Measurements from ENCODE around the gene MRM2.

Gene MRM2

DNA sequence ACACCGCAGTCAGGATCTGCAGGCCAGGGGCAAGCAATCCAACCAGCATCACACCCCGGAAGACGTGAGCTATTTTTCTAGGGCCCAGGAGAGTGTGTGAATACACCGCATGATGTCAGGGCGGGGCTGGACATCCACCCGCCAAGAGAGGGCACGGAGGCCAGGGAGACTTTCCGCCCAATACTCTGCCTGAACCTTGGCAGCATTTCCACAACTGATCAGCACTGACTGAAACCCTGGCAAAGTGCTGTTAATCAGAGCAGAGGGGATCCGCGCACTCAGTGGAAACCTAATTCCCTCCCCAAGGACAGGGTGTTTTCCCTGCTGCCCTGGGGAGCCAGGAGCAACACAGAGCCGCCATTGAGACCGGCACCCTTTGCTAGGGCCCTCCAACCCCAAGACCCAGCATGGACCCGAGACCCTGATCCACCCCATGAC, 17.5 kb downstream of the MRM2 start:
- peaks cover 36% of the 10 kb centered on the region for H3K36me3 ChIP-seq (ENCODE audit: control insufficient read depth, insufficient read depth, low read length)

DNA sequence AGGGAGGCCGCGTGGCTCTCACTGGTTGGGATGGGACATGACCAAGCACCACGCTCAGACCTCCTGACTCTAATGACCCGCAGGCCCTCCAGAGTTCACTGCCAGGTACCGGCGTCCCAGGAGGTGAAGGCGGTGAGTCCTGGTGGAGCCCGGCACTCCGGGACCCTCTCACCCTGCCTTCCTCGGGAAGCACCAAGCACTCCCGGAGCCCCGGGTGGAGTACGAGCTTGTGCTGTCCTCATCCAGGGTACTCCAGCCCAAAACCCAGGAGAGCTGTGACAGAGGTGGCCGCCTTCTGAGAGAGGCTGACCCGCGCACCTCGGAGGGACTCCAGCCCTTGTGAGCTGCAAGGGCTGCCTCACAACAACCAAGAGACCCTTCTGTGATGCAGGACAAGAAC, 18.7 kb downstream of the MRM2 start:
- Histone ChIP-seq H3K4me1 (ENCODE audit: control insufficient read depth, insufficient read depth, low read length) (no peaks in the 10 kb centered on the region), H3K27ac (ENCODE audit: insufficient read depth, low read depth, low read length, poor library complexity, severe bottlenecking) (no peak overlapping the region), H3K27me3 (ENCODE audit: control insufficient read depth, insufficient read depth, low read length, poor library complexity, severe bottlenecking) (no peaks in the 10 kb centered on the region), H3K4me3 (ENCODE audit: insufficient read depth, low read depth, low read length) (no peak overlapping the region), H3K9me3 (ENCODE audit: control insufficient read depth, low read length) (no peaks in the 10 kb centered on the region), H3K36me3 (ENCODE audit: control insufficient read depth, insufficient read depth, low read length) (peaks cover 31% of the 10 kb centered on the region)
- 96 to 97% methylated on average over 17 of the region's 17 CpGs for WGBS, 2 experiments

More for the DNA sequence above, 17.5 kb downstream of the MRM2 start:
- WGBS, 2 experiments = 94 to 96% methylated on average over 13 of the region's 13 CpGs
- Histone ChIP-seq H3K4me3 (ENCODE audit: insufficient read depth, low read depth, low read length) (no peak overlapping the region), H3K27me3 (ENCODE audit: control insufficient read depth, insufficient read depth, low read length, poor library complexity, severe bottlenecking) (no peaks in the 10 kb centered on the region), H3K4me1 (ENCODE audit: control insufficient read depth, insufficient read depth, low read length) (no peaks in the 10 kb centered on the region), H3K27ac (ENCODE audit: insufficient read depth, low read depth, low read length, poor library complexity, severe bottlenecking) (no peak overlapping the region), H3K9me3 (ENCODE audit: control insufficient read depth, low read length) (no peaks in the 10 kb centered on the region)

DNA sequence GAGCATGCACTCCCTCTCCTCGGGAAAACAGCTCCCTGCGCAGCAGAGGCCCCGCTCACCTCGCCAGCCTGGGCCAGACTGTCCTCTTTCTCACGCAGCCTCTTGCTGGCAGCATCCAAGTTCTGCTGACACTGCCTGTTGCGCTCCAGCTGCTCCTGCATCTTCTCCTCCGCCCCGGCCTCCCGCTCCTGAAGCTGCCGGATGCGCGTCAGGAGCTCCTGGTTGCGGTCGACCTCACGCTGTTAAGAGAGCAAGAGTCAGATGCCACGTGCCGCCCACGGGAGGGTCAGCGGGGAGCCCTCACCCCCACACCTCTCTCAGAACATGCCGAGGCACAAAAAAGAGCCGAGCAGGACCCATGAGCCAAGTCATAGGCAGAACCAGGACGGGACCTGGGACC, 19.5 kb downstream of the MRM2 start:
- WGBS, 2 experiments = 92 to 94% methylated on average over 22 of the region's 22 CpGs
- H3K27me3 ChIP-seq (ENCODE audit: control insufficient read depth, insufficient read depth, low read length, poor library complexity, severe bottlenecking) = no peaks in the 10 kb centered on the region
- peaks cover 35% of the 10 kb centered on the region for H3K36me3 ChIP-seq (ENCODE audit: control insufficient read depth, insufficient read depth, low read length)
- H3K4me3 ChIP-seq (ENCODE audit: insufficient read depth, low read depth, low read length) = no peak overlapping the region
- H3K27ac ChIP-seq (ENCODE audit: insufficient read depth, low read depth, low read length, poor library complexity, severe bottlenecking) = no peak overlapping the region
- no peaks in the 10 kb centered on the region for H3K4me1 ChIP-seq (ENCODE audit: control insufficient read depth, insufficient read depth, low read length)
- no peaks in the 10 kb centered on the region for H3K9me3 ChIP-seq (ENCODE audit: control insufficient read depth, low read length)

DNA sequence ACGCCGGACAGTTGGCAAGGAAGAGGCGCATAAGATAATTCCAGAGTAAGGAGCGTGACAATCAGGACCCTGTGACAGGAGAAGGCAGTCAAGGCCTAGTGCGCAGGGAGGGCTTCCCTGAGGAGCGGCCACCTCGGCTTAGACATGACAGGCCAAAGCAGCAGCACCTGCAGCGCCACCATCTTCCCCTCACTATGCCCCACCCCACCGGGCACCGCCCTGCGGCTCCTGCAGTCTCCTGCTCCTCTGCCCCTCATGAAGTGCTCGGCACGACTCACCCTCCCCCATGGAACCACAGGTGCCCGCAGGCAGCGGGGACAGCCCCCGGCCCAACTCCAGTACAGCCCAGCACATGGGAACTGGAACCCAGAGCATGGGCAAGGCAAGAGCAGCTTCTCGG, 21.1 kb downstream of the MRM2 start:
- no peak overlapping the region for H3K4me3 ChIP-seq (ENCODE audit: insufficient read depth, low read depth, low read length)
- H3K27me3 ChIP-seq (ENCODE audit: control insufficient read depth, insufficient read depth, low read length, poor library complexity, severe bottlenecking) = no peaks in the 10 kb centered on the region
- H3K9me3 ChIP-seq (ENCODE audit: control insufficient read depth, low read length) = no peaks in the 10 kb centered on the region
- no peak overlapping the region for H3K27ac ChIP-seq (ENCODE audit: insufficient read depth, low read depth, low read length, poor library complexity, severe bottlenecking)
- H3K4me1 ChIP-seq (ENCODE audit: control insufficient read depth, insufficient read depth, low read length) = no peaks in the 10 kb centered on the region
- peaks cover 35% of the 10 kb centered on the region for H3K36me3 ChIP-seq (ENCODE audit: control insufficient read depth, insufficient read depth, low read length)
- WGBS, 2 experiments = 90% methylated on average over 17 of the region's 17 CpGs

DNA sequence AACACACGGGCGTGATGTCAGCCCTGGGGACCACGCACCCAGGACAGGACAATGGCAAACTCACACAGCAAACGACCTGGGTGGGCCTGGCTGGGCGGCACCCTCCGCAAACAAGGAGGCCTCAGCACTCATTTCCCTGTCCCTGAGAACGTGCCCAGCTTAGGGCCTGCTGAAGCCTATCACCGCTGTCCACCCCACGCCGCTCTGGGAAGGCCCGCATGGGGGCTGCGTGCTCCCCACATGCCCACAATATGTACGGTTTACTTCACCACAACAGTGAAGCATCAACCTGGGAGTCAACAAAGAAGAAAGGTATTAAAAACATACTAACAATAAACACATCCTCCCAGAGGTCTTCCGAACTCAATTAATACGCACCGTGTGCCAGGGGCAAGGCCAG, 21.5 kb downstream of the MRM2 start:
- H3K9me3 ChIP-seq (ENCODE audit: control insufficient read depth, low read length) = no peaks in the 10 kb centered on the region
- whole genome bisulfite sequencing, 2 experiments = 94 to 96% methylated on average over 16 of the region's 16 CpGs
- peaks cover 35% of the 10 kb centered on the region for H3K36me3 ChIP-seq (ENCODE audit: control insufficient read depth, insufficient read depth, low read length)
- H3K27ac ChIP-seq (ENCODE audit: insufficient read depth, low read depth, low read length, poor library complexity, severe bottlenecking) = no peak overlapping the region
- H3K4me1 ChIP-seq (ENCODE audit: control insufficient read depth, insufficient read depth, low read length) = no peaks in the 10 kb centered on the region
- no peaks in the 10 kb centered on the region for H3K27me3 ChIP-seq (ENCODE audit: control insufficient read depth, insufficient read depth, low read length, poor library complexity, severe bottlenecking)
- H3K4me3 ChIP-seq (ENCODE audit: insufficient read depth, low read depth, low read length) = no peak overlapping the region

DNA sequence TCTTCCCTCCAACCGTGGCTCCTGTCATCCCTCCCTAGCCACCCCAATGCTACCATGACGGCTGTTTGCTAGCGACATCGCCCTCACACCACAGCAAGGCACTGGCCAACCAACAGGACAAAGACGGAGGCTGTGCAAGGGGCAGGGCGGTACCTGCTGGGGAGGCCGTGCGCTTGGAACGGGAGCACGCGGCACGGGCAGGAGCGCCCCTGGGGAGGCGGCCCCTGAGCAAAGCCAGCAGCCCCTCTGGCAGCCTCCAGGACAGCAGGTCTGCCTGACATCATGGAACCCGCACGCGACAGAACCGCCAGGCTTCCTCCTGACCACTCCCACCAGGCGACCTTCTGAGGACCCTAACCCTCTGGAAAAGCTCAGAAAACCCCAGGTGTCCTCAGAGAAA, 22.0 kb downstream of the MRM2 start:
- Histone ChIP-seq H3K27ac (ENCODE audit: insufficient read depth, low read depth, low read length, poor library complexity, severe bottlenecking) (no peak overlapping the region), H3K36me3 (ENCODE audit: control insufficient read depth, insufficient read depth, low read length) (peaks cover 35% of the 10 kb centered on the region), H3K4me3 (ENCODE audit: insufficient read depth, low read depth, low read length) (no peak overlapping the region), H3K4me1 (ENCODE audit: control insufficient read depth, insufficient read depth, low read length) (no peaks in the 10 kb centered on the region), H3K27me3 (ENCODE audit: control insufficient read depth, insufficient read depth, low read length, poor library complexity, severe bottlenecking) (no peaks in the 10 kb centered on the region), H3K9me3 (ENCODE audit: control insufficient read depth, low read length) (no peaks in the 10 kb centered on the region)
- 95% methylated on average over 19 of the region's 19 CpGs for WGBS, 2 experiments

DNA sequence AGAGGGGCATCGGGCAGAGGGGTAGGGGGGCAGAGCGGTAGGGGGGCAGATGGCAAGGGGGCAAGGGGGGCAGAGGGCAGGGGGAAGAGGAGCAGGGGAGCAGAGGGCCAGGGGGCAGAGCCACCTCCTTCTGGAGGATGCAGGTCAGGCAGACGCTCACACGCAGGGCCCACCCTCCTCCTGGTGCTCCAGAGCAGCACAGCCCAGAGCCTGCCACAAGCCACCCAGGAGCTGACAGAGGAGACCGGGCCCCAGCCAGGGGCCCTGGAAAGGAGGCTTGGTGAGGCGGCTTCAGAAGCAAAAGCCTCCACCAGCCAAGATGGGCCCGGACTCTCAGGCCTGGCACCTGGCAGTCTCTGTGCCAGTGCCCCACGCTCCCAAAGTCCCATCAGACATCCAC, 22.4 kb downstream of the MRM2 start:
- Histone ChIP-seq H3K9me3 (ENCODE audit: control insufficient read depth, low read length) (no peaks in the 10 kb centered on the region), H3K27ac (ENCODE audit: insufficient read depth, low read depth, low read length, poor library complexity, severe bottlenecking) (no peak overlapping the region), H3K4me3 (ENCODE audit: insufficient read depth, low read depth, low read length) (no peak overlapping the region), H3K27me3 (ENCODE audit: control insufficient read depth, insufficient read depth, low read length, poor library complexity, severe bottlenecking) (no peaks in the 10 kb centered on the region), H3K4me1 (ENCODE audit: control insufficient read depth, insufficient read depth, low read length) (no peaks in the 10 kb centered on the region), H3K36me3 (ENCODE audit: control insufficient read depth, insufficient read depth, low read length) (peaks cover 38% of the 10 kb centered on the region)
- 95 to 97% methylated on average over 7 to 8 of the region's 8 CpGs for WGBS, 2 experiments

DNA sequence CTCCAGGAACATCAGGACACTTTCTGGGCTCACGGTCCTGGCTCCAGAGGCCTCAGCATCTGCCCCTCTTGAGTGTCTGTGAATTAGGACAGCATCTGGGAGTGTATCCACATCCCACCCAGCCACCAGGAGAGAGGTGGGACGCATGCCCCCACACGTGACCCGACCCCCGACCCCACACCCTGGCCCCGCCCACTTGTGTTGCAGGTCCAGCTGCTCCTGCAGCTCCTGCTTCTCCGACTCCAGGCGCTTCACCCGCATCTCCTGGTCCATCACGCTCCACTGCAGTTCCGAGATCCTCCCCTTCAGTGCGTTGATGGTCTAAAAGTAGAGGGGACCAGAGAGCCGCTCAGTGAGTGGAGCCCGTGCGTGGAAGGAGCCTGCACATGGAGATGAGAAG, 22.9 kb downstream of the MRM2 start:
- WGBS, 2 experiments = 95% methylated on average over 15 of the region's 15 CpGs
- H3K27ac ChIP-seq (ENCODE audit: insufficient read depth, low read depth, low read length, poor library complexity, severe bottlenecking) = no peak overlapping the region
- peaks cover 43% of the 10 kb centered on the region for H3K36me3 ChIP-seq (ENCODE audit: control insufficient read depth, insufficient read depth, low read length)

DNA sequence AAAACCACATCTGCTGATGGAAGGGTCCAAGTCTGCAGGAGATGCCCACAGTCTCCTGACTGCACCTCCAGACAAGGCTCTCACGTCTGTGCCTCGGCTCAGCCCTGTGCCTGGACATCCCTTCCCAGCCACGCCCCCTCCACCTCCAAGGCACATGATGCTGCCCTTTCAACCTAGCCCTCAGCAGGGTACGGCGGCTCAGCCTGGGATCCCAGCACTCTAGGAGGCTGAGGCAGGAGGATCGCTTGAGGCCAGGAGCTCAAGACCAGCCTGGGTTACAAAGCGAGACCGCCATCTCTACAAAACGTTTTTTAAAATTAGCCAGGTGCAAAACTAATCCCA, 23.6 kb downstream of the MRM2 start:
- WGBS, 2 experiments = 90 to 93% methylated on average over 9 of the region's 9 CpGs
- no peak overlapping the region for H3K4me3 ChIP-seq (ENCODE audit: insufficient read depth, low read depth, low read length)
- H3K27me3 ChIP-seq (ENCODE audit: control insufficient read depth, insufficient read depth, low read length, poor library complexity, severe bottlenecking) = no peaks in the 10 kb centered on the region
- no peak overlapping the region for H3K27ac ChIP-seq (ENCODE audit: insufficient read depth, low read depth, low read length, poor library complexity, severe bottlenecking)
- H3K36me3 ChIP-seq (ENCODE audit: control insufficient read depth, insufficient read depth, low read length) = peaks cover 43% of the 10 kb centered on the region
- no peaks in the 10 kb centered on the region for H3K4me1 ChIP-seq (ENCODE audit: control insufficient read depth, insufficient read depth, low read length)
- H3K9me3 ChIP-seq (ENCODE audit: control insufficient read depth, low read length) = no peaks in the 10 kb centered on the region

More for the DNA sequence above, 22.9 kb downstream of the MRM2 start:
- no peaks in the 10 kb centered on the region for H3K9me3 ChIP-seq (ENCODE audit: control insufficient read depth, low read length)
- no peaks in the 10 kb centered on the region for H3K27me3 ChIP-seq (ENCODE audit: control insufficient read depth, insufficient read depth, low read length, poor library complexity, severe bottlenecking)
- H3K4me1 ChIP-seq (ENCODE audit: control insufficient read depth, insufficient read depth, low read length) = no peaks in the 10 kb centered on the region
- no peak overlapping the region for H3K4me3 ChIP-seq (ENCODE audit: insufficient read depth, low read depth, low read length)

DNA sequence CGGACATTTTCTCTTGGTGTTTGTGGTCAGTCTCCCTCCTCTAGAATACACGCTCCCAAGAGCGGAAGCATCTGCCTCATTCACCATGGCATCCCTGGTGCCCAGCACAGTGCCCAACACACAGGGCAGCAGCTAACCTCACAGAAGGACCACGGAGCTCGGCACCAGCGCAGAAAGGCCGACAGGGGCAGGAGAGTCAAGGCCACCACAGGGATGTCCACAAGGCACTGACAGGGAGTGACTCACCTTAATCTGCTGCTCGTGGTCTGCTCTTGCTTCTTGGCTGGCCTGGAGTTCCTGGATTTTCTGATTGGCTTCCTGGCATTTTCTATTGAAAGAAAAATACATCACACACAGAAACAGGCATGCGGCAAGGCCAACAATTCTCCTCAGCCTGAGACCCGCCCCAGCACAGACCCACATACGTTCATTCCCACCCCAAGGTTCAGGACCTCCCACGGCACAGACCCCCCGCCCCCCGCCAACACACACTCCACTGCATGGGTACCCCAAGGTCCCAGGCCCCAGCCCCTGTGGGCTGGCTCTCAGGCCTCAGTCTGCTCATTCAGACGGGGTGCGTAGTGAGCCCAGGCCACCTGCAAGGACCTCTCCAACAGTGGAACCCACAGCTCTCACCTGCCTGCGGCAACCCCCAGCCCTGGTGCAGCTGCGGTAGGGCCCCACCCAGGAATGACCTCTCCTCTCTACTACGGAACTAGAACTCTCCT, 24.1 kb downstream of the MRM2 start:
- H3K27ac ChIP-seq (ENCODE audit: insufficient read depth, low read depth, low read length, poor library complexity, severe bottlenecking) = no peak overlapping the region
- no peak overlapping the region for H3K4me3 ChIP-seq (ENCODE audit: insufficient read depth, low read depth, low read length)
- no peaks in the 10 kb centered on the region for H3K27me3 ChIP-seq (ENCODE audit: control insufficient read depth, insufficient read depth, low read length, poor library complexity, severe bottlenecking)
- no peaks in the 10 kb centered on the region for H3K9me3 ChIP-seq (ENCODE audit: control insufficient read depth, low read length)
- H3K4me1 ChIP-seq (ENCODE audit: control insufficient read depth, insufficient read depth, low read length) = no peaks in the 10 kb centered on the region
- H3K36me3 ChIP-seq (ENCODE audit: control insufficient read depth, insufficient read depth, low read length) = peaks cover 46% of the 10 kb centered on the region
- WGBS, 2 experiments = 92 to 94% methylated on average over 19 of the region's 19 CpGs

DNA sequence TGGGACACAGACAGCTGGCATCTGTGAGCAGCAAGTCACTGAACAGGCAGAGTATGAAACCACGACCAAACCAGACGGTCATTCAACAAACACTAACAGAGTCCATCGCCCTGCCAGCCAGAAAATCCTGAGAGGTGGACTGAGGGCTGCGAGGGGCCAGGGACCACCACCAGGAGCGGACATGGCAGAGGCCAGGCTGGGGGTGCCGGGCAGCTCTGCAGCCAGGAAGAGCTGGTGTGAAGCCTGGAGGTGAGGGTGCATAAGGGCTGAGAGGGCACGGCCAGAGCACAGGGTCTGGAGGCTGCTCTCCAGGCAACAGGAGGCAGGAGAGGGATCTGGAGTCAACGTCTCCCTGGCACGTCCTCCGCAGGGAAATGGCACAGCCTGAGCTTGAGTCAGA, 24.8 kb downstream of the MRM2 start:
- Histone ChIP-seq H3K4me1 (ENCODE audit: control insufficient read depth, insufficient read depth, low read length) (no peaks in the 10 kb centered on the region), H3K36me3 (ENCODE audit: control insufficient read depth, insufficient read depth, low read length) (peaks cover 47% of the 10 kb centered on the region), H3K27me3 (ENCODE audit: control insufficient read depth, insufficient read depth, low read length, poor library complexity, severe bottlenecking) (no peaks in the 10 kb centered on the region), H3K9me3 (ENCODE audit: control insufficient read depth, low read length) (no peaks in the 10 kb centered on the region), H3K4me3 (ENCODE audit: insufficient read depth, low read depth, low read length) (no peak overlapping the region), H3K27ac (ENCODE audit: insufficient read depth, low read depth, low read length, poor library complexity, severe bottlenecking) (no peak overlapping the region)
- 90 to 91% methylated on average over 10 of the region's 10 CpGs for WGBS, 2 experiments
